ENCODE measurements around the gene ZNRF1.

DNA sequence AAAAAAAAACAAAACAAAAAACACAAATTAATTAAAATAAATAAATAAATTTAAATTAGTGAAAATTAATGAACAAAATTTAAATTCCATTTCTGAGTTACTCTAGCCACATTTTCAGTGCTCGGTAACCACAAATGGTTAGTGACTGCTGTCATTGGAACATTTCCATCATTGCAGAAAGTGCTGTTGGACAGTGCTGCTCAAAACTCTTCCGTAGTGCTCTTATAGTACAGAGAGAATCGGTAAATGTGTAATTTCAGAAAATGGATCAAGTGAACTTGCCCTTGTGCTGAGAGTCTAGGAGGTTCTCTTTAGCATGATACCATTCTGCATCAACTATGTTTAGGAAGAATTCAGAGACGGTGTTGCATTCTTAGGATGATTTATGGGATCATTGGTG is 23.7 kb downstream of the ZNRF1 start:
- no peak for TF ChIP-seq POLR2AphosphoS5 (IDR thresholded peaks at IDR 0.05)
- TF ChIP-seq POLR2A (IDR thresholded peaks at IDR 0.05), result no peak

Measured in stomach (tissue), 4 donors.